GM23248 (cell line): ENCODE data around the gene PRMT2. TPM values are rescaled to one million over a fixed set of nuclear protein-coding genes. Genes with fewer than 3 reads are reported as not detected.

Experiments used
- DNase-seq: peaks from one replicate; pipeline ENCODE4 v3.0.0-alpha.2; 2015
- H2AFZ ChIP-seq: fragments of 200-600 bp; sonication (generic); 2 replicates; pipeline ENCODE4 v1.6.1; 2016; ENCODE audit warnings: antibody characterized with exemption
- H3F3A ChIP-seq: fragments of 200-600 bp; sonication (generic); 2 replicates; pipeline ENCODE4 v1.6.1; 2016; ENCODE audit warnings: mild to moderate bottlenecking, antibody characterized with exemption, mixed run types; ENCODE audit not compliant: insufficient read depth
- H3K27ac ChIP-seq: fragments of 200-600 bp; sonication (generic); 2 replicates; pipeline ENCODE4 v1.5.1; 2016; ENCODE audit warnings: mild to moderate bottlenecking
- H3K27me3 ChIP-seq: fragments of 200-600 bp; sonication (generic); replicated peaks from 2 replicates; pipeline ENCODE4 v1.6.1; 2016; ENCODE audit warnings: mild to moderate bottlenecking; ENCODE audit not compliant: insufficient read depth
- H3K36me3 ChIP-seq: fragments of 200-600 bp; sonication (generic); 2 replicates; pipeline ENCODE4 v1.6.1; 2016; ENCODE audit warnings: low read depth, mild to moderate bottlenecking
- H3K4me1 ChIP-seq: fragments of 200-600 bp; sonication (generic); 2 replicates; pipeline ENCODE4 v1.6.1; 2016; ENCODE audit warnings: mild to moderate bottlenecking; ENCODE audit not compliant: insufficient read depth
- H3K4me2 ChIP-seq: fragments of 200-600 bp; sonication (generic); one replicate; pipeline ENCODE4 v1.6.1; 2016; ENCODE audit warnings: mild to moderate bottlenecking; ENCODE audit not compliant: unreplicated experiment
- H3K4me3 ChIP-seq: fragments of 200-600 bp; sonication (generic); 2 replicates; pipeline ENCODE4 v1.5.1; 2016; ENCODE audit warnings: mild to moderate bottlenecking
- H3K79me2 ChIP-seq: fragments of 200-600 bp; sonication (generic); 2 replicates; pipeline ENCODE4 v1.6.1; 2016; ENCODE audit warnings: mild to moderate bottlenecking; ENCODE audit not compliant: insufficient read depth
- H3K9ac ChIP-seq: fragments of 200-600 bp; sonication (generic); 2 replicates; pipeline ENCODE4 v1.6.1; 2016; ENCODE audit warnings: mild to moderate bottlenecking
- H3K9me2 ChIP-seq: fragments of 200-600 bp; sonication (generic); 2 replicates; pipeline ENCODE4 v1.6.1; 2016; ENCODE audit warnings: mixed run types, mild to moderate bottlenecking, moderate library complexity; ENCODE audit not compliant: insufficient read depth
- H3K9me3 ChIP-seq: fragments of 200-600 bp; sonication (generic); one replicate; pipeline ENCODE4 v1.6.1; 2017; ENCODE audit warnings: low read depth
- H4K20me1 ChIP-seq: fragments of 200-600 bp; sonication (generic); 2 replicates; pipeline ENCODE4 v1.6.0; 2016; ENCODE audit not compliant: insufficient read depth
- EZH2 ChIP-seq: fragments of 200-600 bp; sonication (generic); IDR thresholded peaks from 2 replicates; pipeline ENCODE4 v1.6.1; 2018; ENCODE audit warnings: antibody characterized with exemption, mild to moderate bottlenecking; ENCODE audit not compliant: insufficient read depth, poor library complexity, severe bottlenecking
- EZH2phosphoT487 ChIP-seq: fragments of 200-600 bp; sonication (generic); IDR thresholded peaks from 2 replicates; pipeline ENCODE4 v1.6.1; 2018; ENCODE audit warnings: antibody characterized with exemption, moderate library complexity, mild to moderate bottlenecking, low read depth; ENCODE audit not compliant: insufficient read depth
- WGBS, 2 experiments: methylation state at CpG; one replicate each; pipeline ENCODE4 v1.1.6; 2015 to 2017; ENCODE audit warnings: low lambda C conversion rate in 2 of 2, low coverage in 1 of 2; ENCODE audit errors: missing lambda C conversion rate in 2 of 2; 5-methylcytosine and 5-hydroxymethylcytosine counted together
- in situ Hi-C: fragments of 300-500 bp; cut with MboI; formaldehyde crosslinking; loops from 2 replicates; pipeline ENCODE4 v1.15.0; 2020
- polyA plus RNA-seq: library from polyadenylated mRNA; unstranded; fragments of >200 nt; fragmentation: Nextera tagmentation; extraction: Ambion mirVana; gene quantifications from 2 replicates; pipeline ENCODE4 v1.2.1, GENCODE V29; 2016
- total RNA-seq: library from RNA; depleted of rRNA; stranded (reverse); fragments of >200 nt; shearing (Covaris generic); gene quantifications from 2 replicates; pipeline ENCODE4 v1.2.3, GENCODE V29; 2014

Gene PRMT2
- total and polyA plus RNA-seq, 2 experiments from 2014 or later = 145 to 171 TPM

DNA sequence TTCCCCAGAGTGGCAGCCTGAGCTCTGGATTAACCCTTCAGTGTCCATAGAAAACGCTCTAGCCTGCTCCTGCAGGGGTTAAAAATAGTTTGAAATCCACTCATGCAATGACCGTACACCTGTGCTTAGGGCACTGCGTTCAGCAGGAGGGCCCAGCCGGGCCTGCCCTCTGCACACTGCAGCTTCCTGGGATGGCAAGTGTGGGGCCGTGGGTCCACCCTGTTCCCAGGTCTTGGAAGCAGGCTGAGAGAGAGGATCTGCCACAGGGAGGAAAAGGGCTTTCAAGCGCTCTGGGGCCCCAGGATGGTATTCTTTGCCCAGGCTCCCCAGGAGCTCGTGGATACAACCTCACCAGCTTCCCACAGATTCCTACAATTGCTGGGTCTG is 29.1 kb upstream of the PRMT2 start:
- Histone ChIP-seq H3K79me2 (no peaks in the 10 kb centered on the region), H3K36me3 (no peaks in the 10 kb centered on the region), H3K4me3 (no peak overlapping the region), H3K27me3 (peaks cover 12% of the 10 kb centered on the region), H3K9ac (no peak overlapping the region), H3K4me1 (no peaks in the 10 kb centered on the region), H3F3A (no peaks in the 10 kb centered on the region), H3K4me2 (no peak overlapping the region), H3K9me3 (no peaks in the 10 kb centered on the region), H3K9me2 (no peaks in the 10 kb centered on the region), H2AFZ (no peak overlapping the region), H4K20me1 (no peaks in the 10 kb centered on the region), H3K27ac (no peak overlapping the region)
- no peak for TF ChIP-seq EZH2phosphoT487
- no peak for TF ChIP-seq EZH2
- WGBS, 2 experiments = 50 to 58% methylated on average over 7 of the region's 7 CpGs
- no peak for DNase-seq
- in situ Hi-C loops = no loop called here

DNA sequence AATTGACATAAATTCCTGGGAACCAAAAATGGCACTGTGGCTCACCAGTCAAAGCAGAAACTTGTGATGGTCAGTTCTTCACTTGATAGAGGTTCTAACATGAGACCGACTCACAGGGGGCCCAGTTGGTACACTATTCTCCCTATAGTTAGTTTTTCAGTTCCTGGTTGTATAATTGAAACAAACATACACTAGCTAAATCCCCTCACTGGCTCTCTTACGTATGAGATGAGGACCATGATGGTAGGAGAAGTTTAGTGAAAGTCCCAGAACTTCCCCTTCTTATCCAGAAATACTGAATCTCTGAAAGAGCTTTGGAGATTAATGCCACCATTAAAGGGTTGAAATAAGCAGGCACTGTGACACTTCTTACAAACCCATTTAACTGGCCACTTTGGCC is 27.8 kb upstream of the PRMT2 start:
- no peak overlapping the region for H2AFZ ChIP-seq
- H3K9me2 ChIP-seq = no peaks in the 10 kb centered on the region
- TF ChIP-seq EZH2phosphoT487 (no peak), EZH2 (no peak)
- peaks cover 12% of the 10 kb centered on the region for H3K27me3 ChIP-seq
- H3F3A ChIP-seq = no peaks in the 10 kb centered on the region
- no peak overlapping the region for H3K4me2 ChIP-seq
- DNase-seq = no peak
- H3K79me2 ChIP-seq = no peaks in the 10 kb centered on the region
- no peak overlapping the region for H3K4me3 ChIP-seq
- no peaks in the 10 kb centered on the region for H3K36me3 ChIP-seq
- H3K27ac ChIP-seq = no peak overlapping the region
- WGBS, 2 experiments = 72 to 76% methylated on average over 2 of the region's 2 CpGs
- H3K9me3 ChIP-seq = no peaks in the 10 kb centered on the region
- H4K20me1 ChIP-seq = no peaks in the 10 kb centered on the region
- H3K4me1 ChIP-seq = no peaks in the 10 kb centered on the region
- in situ Hi-C loops = no loop called here
- H3K9ac ChIP-seq = no peak overlapping the region

DNA sequence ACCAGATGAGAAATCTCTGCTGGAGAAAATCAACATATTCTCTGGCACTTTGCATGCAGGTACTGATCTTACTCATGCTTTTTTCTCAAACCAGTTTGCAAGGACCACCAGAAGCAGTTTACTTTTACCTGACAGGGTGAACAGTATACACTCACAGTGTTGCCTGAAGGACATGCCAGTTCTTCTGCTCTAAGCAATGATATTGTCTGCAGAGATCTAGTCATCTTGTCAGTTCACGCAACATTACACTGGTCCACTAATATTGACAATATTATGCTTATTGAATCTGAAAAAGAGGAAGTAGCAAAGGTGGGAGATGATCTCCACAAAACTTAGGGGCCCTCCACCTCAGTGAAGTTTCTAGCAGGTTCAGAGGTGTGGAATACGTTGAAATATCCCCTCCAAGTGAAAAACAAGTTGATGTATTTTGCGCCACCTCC is 26.8 kb upstream of the PRMT2 start:
- no peaks in the 10 kb centered on the region for H3F3A ChIP-seq
- TF ChIP-seq EZH2 (no peak), EZH2phosphoT487 (no peak)
- in situ Hi-C loops = no loop called here
- H4K20me1 ChIP-seq = no peaks in the 10 kb centered on the region
- no peak overlapping the region for H3K4me2 ChIP-seq
- no peak overlapping the region for H3K9ac ChIP-seq
- WGBS, 2 experiments = 41 to 53% methylated on average over 3 of the region's 3 CpGs
- no peak overlapping the region for H3K27ac ChIP-seq
- H3K79me2 ChIP-seq = no peaks in the 10 kb centered on the region
- no peak overlapping the region for H3K4me3 ChIP-seq
- no peaks in the 10 kb centered on the region for H3K4me1 ChIP-seq
- H3K36me3 ChIP-seq = no peaks in the 10 kb centered on the region
- H2AFZ ChIP-seq = no peak overlapping the region
- no peak for DNase-seq
- H3K9me2 ChIP-seq = no peaks in the 10 kb centered on the region
- no peaks in the 10 kb centered on the region for H3K9me3 ChIP-seq
- H3K27me3 ChIP-seq = peaks cover 12% of the 10 kb centered on the region

DNA sequence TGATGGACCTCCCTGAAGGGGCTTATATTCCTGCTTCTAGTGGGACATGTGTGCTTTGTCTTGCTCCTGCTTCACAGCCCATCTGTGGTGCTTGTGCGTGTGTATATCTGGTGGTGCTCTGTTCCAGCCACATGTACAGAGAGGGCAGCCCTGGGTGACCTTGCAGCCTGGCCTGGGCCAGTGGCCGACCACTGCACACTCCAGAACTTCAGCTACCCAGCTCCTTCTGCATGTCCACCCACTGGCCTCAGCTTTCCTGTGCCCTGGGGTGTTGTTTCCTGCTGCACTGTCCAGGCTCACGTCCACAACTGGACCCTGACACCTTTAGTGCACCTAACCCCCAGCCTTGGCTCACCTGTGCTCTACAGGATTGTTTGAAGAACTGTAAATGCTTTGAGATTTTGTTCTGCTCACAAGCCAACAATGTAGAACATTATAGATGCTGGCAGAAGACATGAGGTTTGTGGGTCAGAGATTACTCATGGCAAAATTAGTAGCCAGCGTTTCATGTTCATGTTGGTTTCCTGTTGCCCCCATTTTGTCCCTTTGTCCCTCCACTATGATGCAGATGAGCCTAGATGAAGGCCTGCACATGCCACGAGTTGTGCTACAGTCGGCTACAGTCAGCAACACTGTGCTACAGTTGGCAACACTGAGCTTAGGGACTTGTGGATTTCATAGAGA is 25.3 kb upstream of the PRMT2 start:
- in situ Hi-C loops = no loop called here
- 53 to 55% methylated on average over 6 of the region's 6 CpGs for WGBS, 2 experiments
- no peaks in the 10 kb centered on the region for H3K9me2 ChIP-seq
- no peaks in the 10 kb centered on the region for H4K20me1 ChIP-seq
- H3K27ac ChIP-seq = no peak overlapping the region
- no peak overlapping the region for H3K4me2 ChIP-seq
- H3K9me3 ChIP-seq = no peaks in the 10 kb centered on the region
- peaks cover 12% of the 10 kb centered on the region for H3K27me3 ChIP-seq
- TF ChIP-seq EZH2 = no peak
- TF ChIP-seq EZH2phosphoT487 = no peak
- no peaks in the 10 kb centered on the region for H3K4me1 ChIP-seq
- no peaks in the 10 kb centered on the region for H3K79me2 ChIP-seq
- peak; percentile 14 for DNase-seq
- H3K36me3 ChIP-seq = no peaks in the 10 kb centered on the region
- no peak overlapping the region for H2AFZ ChIP-seq
- H3F3A ChIP-seq = no peaks in the 10 kb centered on the region
- H3K9ac ChIP-seq = no peak overlapping the region
- H3K4me3 ChIP-seq = no peak overlapping the region

DNA sequence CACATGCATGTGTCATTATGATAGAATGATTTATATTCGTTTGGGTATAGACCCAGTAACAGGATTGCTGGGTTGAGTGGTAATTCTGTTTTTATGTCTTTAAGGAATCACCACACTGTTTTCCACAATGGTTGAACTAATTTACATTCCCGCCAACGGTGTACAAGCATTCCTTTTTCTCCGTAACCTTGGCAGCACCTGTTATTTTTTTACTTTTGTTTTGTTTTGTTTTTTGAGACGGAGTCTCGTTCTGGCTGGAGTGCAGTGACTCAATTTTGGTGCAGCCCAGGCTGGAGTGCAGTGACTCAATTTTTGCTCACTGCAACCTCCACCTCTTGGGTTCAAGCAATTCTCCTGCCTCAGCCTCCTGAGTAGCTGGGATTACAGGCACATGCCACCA is 22.1 kb upstream of the PRMT2 start:
- peaks cover 10% of the 10 kb centered on the region for H3K27me3 ChIP-seq
- no peaks in the 10 kb centered on the region for H3K36me3 ChIP-seq
- H3K27ac ChIP-seq = no peak overlapping the region
- H3K4me1 ChIP-seq = no peaks in the 10 kb centered on the region
- H3K9me3 ChIP-seq = no peaks in the 10 kb centered on the region
- H3K4me3 ChIP-seq = no peak overlapping the region
- H3K79me2 ChIP-seq = no peaks in the 10 kb centered on the region
- no peaks in the 10 kb centered on the region for H3F3A ChIP-seq
- no peak for DNase-seq
- TF ChIP-seq EZH2 (no peak), EZH2phosphoT487 (no peak)
- no peak overlapping the region for H3K9ac ChIP-seq
- H3K4me2 ChIP-seq = no peak overlapping the region
- no peak overlapping the region for H2AFZ ChIP-seq
- WGBS, 2 experiments = 82% methylated on average over 6 of the region's 6 CpGs
- H4K20me1 ChIP-seq = no peaks in the 10 kb centered on the region
- H3K9me2 ChIP-seq = no peaks in the 10 kb centered on the region
- in situ Hi-C loops = no loop called here
